HEK293T (cell line): ENCODE data around the gene TRIM59.

Source experiments
- CTCF ChIA-PET: fragments of 350-600 bp; formaldehyde crosslinking; extraction: SDS; loops from one replicate; lab custom pipeline; 2021; ENCODE audit warnings: antibody characterized with exemption, inconsistent platforms; lab: Yijun Ruan, JAX
- POLR2A ChIA-PET: fragments of 350-600 bp; formaldehyde crosslinking; extraction: SDS; loops from one replicate; lab custom pipeline; 2020; ENCODE audit warnings: antibody characterized with exemption, inconsistent platforms; lab: Yijun Ruan, JAX
- DNase-seq: peaks from one replicate; pipeline ENCODE4 v3.0.0; 2012; ENCODE audit warnings: mixed read lengths; ENCODE audit errors: extremely low spot score
- ARNT ChIP-seq: fragments of 450-650 bp; IDR thresholded peaks from 2 replicates; pipeline ENCODE4 v1.6.1; 2017; ENCODE audit warnings: mild to moderate bottlenecking
- BHLHE40 ChIP-seq: fragments of 450-650 bp; IDR thresholded peaks from 2 replicates; pipeline ENCODE4 v1.6.1; 2016; ENCODE audit warnings: mild to moderate bottlenecking, moderate library complexity, borderline replicate concordance
- CTBP1 ChIP-seq: fragments of 450-650 bp; IDR thresholded peaks from 2 replicates; pipeline ENCODE4 v1.6.1; 2016; ENCODE audit warnings: borderline replicate concordance
- ELF4 ChIP-seq: fragments of 450-650 bp; IDR thresholded peaks from 2 replicates; pipeline ENCODE4 v1.6.1; 2017; ENCODE audit warnings: antibody characterized with exemption
- FOXA1 ChIP-seq: fragments of 450-650 bp; IDR thresholded peaks from 2 replicates; pipeline ENCODE4 v1.6.1; 2016; ENCODE audit warnings: mild to moderate bottlenecking
- FOXK2 ChIP-seq: fragments of 450-650 bp; IDR thresholded peaks from 2 replicates; pipeline ENCODE4 v1.6.1; 2016; ENCODE audit warnings: mild to moderate bottlenecking
- FOXM1 ChIP-seq: fragments of 450-650 bp; IDR thresholded peaks from 2 replicates; pipeline ENCODE4 v1.6.1; 2017; ENCODE audit warnings: mild to moderate bottlenecking, borderline replicate concordance
- HDGF ChIP-seq: fragments of 450-650 bp; IDR thresholded peaks from 2 replicates; pipeline ENCODE4 v1.6.1; 2017; ENCODE audit warnings: antibody characterized with exemption, borderline replicate concordance
- L3MBTL2 ChIP-seq: fragments of 450-650 bp; conservative IDR thresholded peaks from 2 replicates; pipeline ENCODE4 v1.6.1; 2016; ENCODE audit warnings: mild to moderate bottlenecking
- LEF1 ChIP-seq: fragments of 450-650 bp; IDR thresholded peaks from 2 replicates; pipeline ENCODE4 v1.6.1; 2017; ENCODE audit warnings: mild to moderate bottlenecking, borderline replicate concordance
- NFRKB ChIP-seq: fragments of 450-650 bp; IDR thresholded peaks from 2 replicates; pipeline ENCODE4 v1.6.1; 2016; ENCODE audit warnings: mild to moderate bottlenecking, moderate library complexity
- SP1 ChIP-seq: fragments of 450-650 bp; IDR thresholded peaks from 2 replicates; pipeline ENCODE4 v1.6.1; 2017
- SUZ12 ChIP-seq: fragments of 450-650 bp; IDR thresholded peaks from 2 replicates; pipeline ENCODE4 v1.6.1; 2016; ENCODE audit warnings: mild to moderate bottlenecking
- TARDBP ChIP-seq: fragments of 450-650 bp; IDR thresholded peaks from 2 replicates; pipeline ENCODE4 v1.6.1; 2016
- ZNF384 ChIP-seq: fragments of 450-650 bp; IDR thresholded peaks from 2 replicates; pipeline ENCODE4 v1.6.1; 2016
- TF ChIP-seq, protein P1 (sequence below): fragments of 450-650 bp; IDR thresholded peaks from 2 replicates; pipeline ENCODE4 v1.6.1; 2016

The TRIM59 gene

DNA sequence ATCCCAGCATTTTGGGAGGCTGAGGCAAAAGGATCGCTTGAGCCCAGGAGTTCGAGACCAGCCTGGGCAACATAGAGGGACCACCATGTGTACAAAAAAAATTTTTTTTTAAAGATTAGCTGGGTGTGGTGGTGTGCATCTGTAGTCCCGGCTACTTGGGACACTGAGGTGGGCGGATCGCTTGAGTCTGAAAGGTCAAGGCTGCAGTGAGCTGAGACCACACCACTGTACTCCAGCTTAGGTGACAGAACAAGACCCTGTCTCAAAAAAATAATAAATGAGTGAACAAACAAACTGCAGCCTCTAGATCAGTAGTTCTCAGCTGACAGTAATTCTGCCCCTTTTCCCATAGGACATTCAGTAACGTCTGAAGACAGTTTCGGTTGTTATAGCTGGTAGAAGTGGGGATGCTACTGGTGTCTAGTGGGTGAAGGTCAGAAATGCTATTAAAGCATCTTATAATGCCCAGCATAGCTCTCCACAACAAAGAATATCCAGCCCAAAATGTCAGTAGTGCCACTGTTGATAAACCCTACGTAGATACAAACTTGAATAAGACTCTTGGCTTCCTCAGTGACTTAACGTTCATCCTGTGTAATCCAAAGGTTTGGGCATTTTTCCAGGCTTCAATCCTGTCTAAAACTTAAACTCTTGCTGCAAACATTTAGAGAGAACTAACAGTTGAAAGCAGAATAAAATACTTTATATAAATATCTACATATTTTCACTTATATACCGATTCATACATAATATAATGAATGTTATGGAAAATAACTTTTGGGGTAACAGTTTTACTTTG, 39.6 kb downstream of the TRIM59 start:
- TF ChIP-seq SP1 (no peak), NFRKB (no peak), L3MBTL2 (no peak), ELF4 (no peak), TARDBP (no peak), ARNT (no peak), SUZ12 (no peak), FOXK2 (no peak), LEF1 (no peak), ZNF384 (no peak), FOXA1 (no peak), HDGF (no peak), FOXM1 (no peak), BHLHE40 (no peak)
- TF ChIP-seq, protein P1, sequence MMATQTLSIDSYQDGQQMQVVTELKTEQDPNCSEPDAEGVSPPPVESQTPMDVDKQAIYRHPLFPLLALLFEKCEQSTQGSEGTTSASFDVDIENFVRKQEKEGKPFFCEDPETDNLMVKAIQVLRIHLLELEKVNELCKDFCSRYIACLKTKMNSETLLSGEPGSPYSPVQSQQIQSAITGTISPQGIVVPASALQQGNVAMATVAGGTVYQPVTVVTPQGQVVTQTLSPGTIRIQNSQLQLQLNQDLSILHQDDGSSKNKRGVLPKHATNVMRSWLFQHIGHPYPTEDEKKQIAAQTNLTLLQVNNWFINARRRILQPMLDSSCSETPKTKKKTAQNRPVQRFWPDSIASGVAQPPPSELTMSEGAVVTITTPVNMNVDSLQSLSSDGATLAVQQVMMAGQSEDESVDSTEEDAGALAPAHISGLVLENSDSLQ = no peak
- ChIA-PET POLR2A (interaction anchor here (1.9 kb wide), 1 partner anchor 10 kb away, joined by 4 read pairs; the partner anchor contains the start of gene SMC4), CTCF (interaction anchor here (1.2 kb wide), 1 partner anchor 247 kb away, joined by 3 read pairs; no protein-coding TSS in a partner anchor)

DNA sequence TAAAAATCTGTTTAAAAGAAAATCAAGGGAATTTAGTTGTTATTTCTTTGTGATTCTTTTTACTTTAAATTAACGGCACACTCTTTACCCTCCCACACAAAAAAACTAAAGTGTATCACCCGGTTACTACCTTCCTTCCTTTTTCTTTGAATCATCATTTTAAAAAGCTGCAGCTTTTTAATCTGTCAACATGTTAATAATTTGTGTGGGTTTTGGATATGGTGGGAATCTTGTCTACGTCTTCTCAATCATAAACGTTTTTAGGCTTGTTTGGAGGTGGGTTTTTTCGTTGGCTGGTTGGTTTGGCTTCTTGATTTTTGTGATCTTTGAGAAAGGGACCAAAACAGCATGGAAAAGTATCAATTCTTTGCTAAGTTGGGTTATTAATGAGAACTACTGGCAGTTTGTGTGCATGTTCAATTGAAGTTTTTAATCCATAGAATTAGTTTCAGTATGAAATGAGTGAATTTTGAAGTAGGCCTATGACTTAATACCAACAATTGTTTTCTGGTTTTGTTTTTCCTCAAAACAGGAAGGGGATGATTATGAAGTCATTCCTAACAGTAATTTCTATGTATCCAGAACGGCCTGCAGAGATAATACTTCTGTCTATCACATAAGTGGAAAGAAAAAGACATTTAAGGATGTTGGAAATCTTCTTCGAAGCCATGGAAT, 45.7 kb downstream of the TRIM59 start:
- TF ChIP-seq FOXA1 (no peak), NFRKB (no peak), SUZ12 (no peak), FOXK2 (no peak), ARNT (no peak), HDGF (no peak), ZNF384 (no peak), LEF1 (no peak), CTBP1 (no peak), ELF4 (no peak), TARDBP (no peak)
- TF ChIP-seq, protein P1 = no peak
- ChIA-PET CTCF (no interaction called here), POLR2A (interaction anchor here (0.6 to 0.7 kb wide), 2 partner anchors 24 to 46 kb away, joined by 3 read pairs; partner anchors contain the start of gene TRIM59)
- DNase-seq = no peak

More for the DNA sequence above, 39.6 kb downstream of the TRIM59 start:
- DNase-seq = no peak

DNA sequence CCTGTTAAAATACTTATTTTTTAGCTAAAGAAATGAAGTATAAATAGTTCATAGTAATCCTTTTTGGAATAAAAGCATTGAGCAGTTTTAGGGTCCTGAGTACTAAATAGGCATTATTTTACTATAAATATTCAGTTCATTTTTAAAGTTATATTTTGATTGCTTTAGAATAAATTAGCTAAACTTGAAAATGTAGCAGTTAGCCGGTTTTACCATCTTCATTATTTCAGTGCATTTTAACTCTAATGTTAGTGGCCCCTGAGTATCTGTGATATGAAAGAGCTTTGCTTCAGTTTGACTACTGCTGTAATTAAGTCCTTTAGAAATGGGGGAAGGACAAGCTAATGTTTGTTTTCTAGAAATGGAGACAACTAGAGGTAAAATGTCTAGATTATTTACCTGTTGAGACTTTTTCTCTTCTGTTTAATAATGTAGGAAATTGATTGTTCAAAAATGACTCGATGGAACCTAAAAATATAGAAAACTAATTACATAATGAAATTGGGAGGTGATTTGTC, 46.5 kb downstream of the TRIM59 start:
- CTCF ChIA-PET = no interaction called here
- no peak for DNase-seq
- POLR2A ChIA-PET = interaction anchor here (0.7 kb wide), 1 partner anchor 47 kb away, joined by 3 read pairs; the partner anchor contains the start of gene TRIM59

DNA sequence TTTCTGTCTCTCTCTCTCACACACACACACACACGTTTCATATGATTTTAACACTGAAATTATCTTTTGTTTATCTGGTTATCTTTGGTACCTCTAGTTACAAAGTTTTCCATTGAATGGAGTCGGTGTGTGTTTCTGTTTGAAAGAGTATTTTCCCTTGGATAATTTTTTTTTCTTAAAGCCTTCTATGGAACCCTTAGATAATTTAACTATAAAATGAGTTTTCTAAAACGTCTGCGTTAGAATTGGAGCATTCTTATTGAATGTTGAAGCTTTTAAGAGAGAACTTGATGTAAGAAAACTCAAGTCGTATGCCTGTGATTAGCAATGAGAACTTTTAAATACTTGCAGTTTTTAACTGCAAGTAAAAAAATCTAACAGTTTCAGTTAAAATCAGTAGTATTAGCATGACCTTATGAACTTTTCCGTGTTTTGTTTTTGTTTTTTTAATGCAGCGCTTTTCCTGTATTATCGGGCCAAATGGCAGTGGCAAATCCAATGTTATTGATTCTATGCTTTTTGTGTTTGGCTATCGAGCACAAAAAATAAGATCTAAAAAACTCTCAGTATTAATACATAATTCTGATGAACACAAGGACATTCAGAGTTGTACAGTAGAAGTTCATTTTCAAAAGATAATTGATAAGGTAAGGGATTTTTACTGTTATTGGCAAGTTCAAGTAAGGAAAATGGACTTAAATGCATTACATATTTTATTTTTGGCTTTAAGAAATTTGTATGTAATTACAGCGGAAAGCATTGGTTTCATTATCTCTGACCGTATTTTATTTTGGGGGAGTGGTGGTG, 47.2 kb downstream of the TRIM59 start:
- CTCF ChIA-PET = no interaction called here
- POLR2A ChIA-PET = interaction anchor here (0.9 kb wide), 1 partner anchor 12 kb away, joined by 3 read pairs; no protein-coding TSS in a partner anchor
- TF ChIP-seq SP1 (no peak), ARNT (no peak), BHLHE40 (no peak), CTBP1 (no peak), LEF1 (no peak), L3MBTL2 (no peak), FOXA1 (no peak), TARDBP (no peak), ELF4 (no peak), FOXK2 (no peak), SUZ12 (no peak), ZNF384 (no peak), HDGF (no peak), FOXM1 (no peak)
- TF ChIP-seq, protein P1 = no peak
- no peak for DNase-seq

More for the DNA sequence above, 46.5 kb downstream of the TRIM59 start:
- no peak for TF ChIP-seq ZNF384
- no peak for TF ChIP-seq BHLHE40
- TF ChIP-seq SUZ12 = no peak
- TF ChIP-seq TARDBP = no peak
- TF ChIP-seq FOXK2 = no peak
- no peak for TF ChIP-seq ELF4
- TF ChIP-seq HDGF = no peak
- TF ChIP-seq LEF1 = no peak
- TF ChIP-seq NFRKB = no peak
- TF ChIP-seq SP1 = no peak
- no peak for TF ChIP-seq CTBP1
- TF ChIP-seq L3MBTL2 = no peak
